GM12874 (cell line): Measurements from ENCODE around the gene ARAP2.

Source experiments
- CTCF ChIP-seq: IDR thresholded peaks from 2 replicates; pipeline ENCODE4 v1.5.1; 2011; ENCODE audit warnings: low read depth, mild to moderate bottlenecking, control low read depth, low read length, moderate library complexity; ENCODE audit not compliant: insufficient read depth

The ARAP2 gene

GRCh38 chr4:36064117-36064516 lies 180.2 kb downstream of the ARAP2 start:
- no peak for TF ChIP-seq CTCF

- no peak for TF ChIP-seq CTCF
Observed at GRCh38 chr4:36056136-36056535, 188.2 kb downstream of the ARAP2 start.

GRCh38 chr4:36054694-36055422 lies 189.5 kb downstream of the ARAP2 start:
- no peak for TF ChIP-seq CTCF

GRCh38 chr4:36053930-36054329 lies 190.4 kb downstream of the ARAP2 start:
- no peak for TF ChIP-seq CTCF

GRCh38 chr4:36051634-36052033 lies 192.7 kb downstream of the ARAP2 start:
- no peak for TF ChIP-seq CTCF

- no peak for TF ChIP-seq CTCF
Observed at GRCh38 chr4:36046026-36046425, 198.3 kb downstream of the ARAP2 start.

GRCh38 chr4:36043901-36044300 lies 200.4 kb downstream of the ARAP2 start:
- no peak for TF ChIP-seq CTCF
